Gastrocnemius medialis (tissue), 4 donors: ENCODE results near the gene ZNF516. TPM values are rescaled to one million over a fixed set of nuclear protein-coding genes. Genes with fewer than 3 reads are reported as not detected.

Experiments used
- ATAC-seq, 2 donors: fragments of 150-250 bp; one replicate each; pipeline ENCODE4 v1.9.1; 2016
- DNase-seq, 2 donors: peaks; one replicate each; pipeline ENCODE4 v3.0.0-alpha.2; 2019
- H3K27ac ChIP-seq, 4 donors: fragments of 200-600 bp; sonication (generic); 1 replicate in 1 of 4; 2 replicates in 3 of 4; pipeline ENCODE4 v1.5.1; 2016 to 2018; ENCODE audit warnings: mild to moderate bottlenecking in 2 of 4, moderate library complexity in 1 of 4
- H3K27me3 ChIP-seq, 3 donors: fragments of 200-600 bp; sonication (generic) in 2 of 3; 1 replicate in 1 of 3; 2 replicates in 2 of 3; pipeline versions ENCODE4 v1.5.1 to v1.6.0; 2016 to 2019; ENCODE audit warnings: mild to moderate bottlenecking in 1 of 3, moderate library complexity in 1 of 3
- H3K36me3 ChIP-seq, 2 donors: fragments of 200-600 bp; sonication (generic) in 1 of 2; one replicate each; pipeline ENCODE4 v1.5.1; 2017 to 2018
- H3K4me1 ChIP-seq, 2 donors: fragments of 200-600 bp; sonication (generic) in 1 of 2; one replicate each; pipeline ENCODE4 v1.5.1; 2016 to 2017; ENCODE audit warnings: mild to moderate bottlenecking in 2 of 2
- H3K4me3 ChIP-seq, 4 donors: fragments of 200-600 bp; sonication (generic) in 3 of 4; 1 replicate in 1 of 4; 2 replicates in 3 of 4; pipeline ENCODE4 v1.5.1; 2016 to 2019; ENCODE audit warnings: mild to moderate bottlenecking in 2 of 4
- H3K9me3 ChIP-seq, 3 donors: fragments of 200-600 bp; sonication (generic) in 2 of 3; 1 replicate in 1 of 3; 2 replicates in 2 of 3; pipeline ENCODE4 v1.5.1; 2016 to 2019
- CTCF ChIP-seq, 5 experiments: fragments of 450-650 bp in 3 of 5; fragments of 200-600 bp in 2 of 5; sonication (generic) in 2 of 5; IDR thresholded peaks in 4 of 5; conservative IDR thresholded peaks in 1 of 5; 1 replicate in 4 of 5; 2 replicates in 1 of 5; pipeline ENCODE4 v1.5.1; 2016 to 2019; ENCODE audit warnings: antibody characterized with exemption in 5 of 5, mild to moderate bottlenecking in 3 of 5, moderate library complexity in 3 of 5
- POLR2A ChIP-seq, 2 donors: fragments of 450-650 bp; IDR thresholded peaks; one replicate each; pipeline ENCODE4 v1.6.1; 2017; ENCODE audit warnings: antibody characterized with exemption in 2 of 2, mild to moderate bottlenecking in 2 of 2, moderate library complexity in 2 of 2
- in situ Hi-C, 4 donors: fragments of 200-750 bp; cut with MboI; loops; one replicate each; pipeline versions ENCODE4 v1.15.0 to v1.8.0; 2017; ENCODE audit warnings: low sequenced_read_pairs in 4 of 4
- intact Hi-C: fragments of 100-400 bp; cut with DNase I; formaldehyde crosslinking; loops from one replicate; pipeline ENCODE4 v1.15.1; 2023; ENCODE audit warnings: low total_unique reads
- total RNA-seq, 4 donors: library from RNA; depleted of rRNA; stranded (reverse); fragments of >200 nt; gene quantifications; one replicate each; pipeline versions ENCODE4 v1.1.0 to v1.2.3, GENCODE V29; 2016

Gene ZNF516
- total RNA-seq, 4 donors from 2014 or later = 8.4 to 19.3 (median 12.4) TPM

- Histone ChIP-seq H3K9me3 (no peaks in the 10 kb centered on the region), H3K36me3 (no peaks in the 10 kb centered on the region), H3K4me1 (peaks cover 24 to 26% of the 10 kb centered on the region in 2 donors), H3K4me3 (no peak overlapping the region), H3K27me3 (no peaks in the 10 kb centered on the region), H3K27ac (no peak overlapping the region)
- DNase-seq (peak in 1 of 2 donors; percentile 3), ATAC-seq (no peak)
- intact Hi-C loops = no loop called here
- TF ChIP-seq POLR2A (IDR thresholded peaks at IDR 0.05) = no peak
- no peak for TF ChIP-seq CTCF (IDR thresholded peaks at IDR 0.05 in 4 of 5, conservative IDR thresholded peaks at IDR 0.05 in 1 of 5)
- in situ Hi-C loops = no loop called here
Measured at GRCh38 chr18:76392349-76392748, 102.7 kb downstream of the ZNF516 start.

GRCh38 chr18:76391746-76392145 lies 103.3 kb downstream of the ZNF516 start:
- no peaks in the 10 kb centered on the region for H3K9me3 ChIP-seq
- no peak for ATAC-seq
- intact Hi-C loops = no loop called here
- H3K27ac ChIP-seq = no peak overlapping the region
- H3K4me1 ChIP-seq = peaks cover 24 to 26% of the 10 kb centered on the region in 2 donors
- no peak for TF ChIP-seq CTCF (IDR thresholded peaks at IDR 0.05 in 4 of 5, conservative IDR thresholded peaks at IDR 0.05 in 1 of 5)
- no peak for TF ChIP-seq POLR2A (IDR thresholded peaks at IDR 0.05)
- no peak overlapping the region for H3K4me3 ChIP-seq
- H3K36me3 ChIP-seq = no peaks in the 10 kb centered on the region
- H3K27me3 ChIP-seq = no peaks in the 10 kb centered on the region
- in situ Hi-C loops = no loop called here
- peak in 1 of 2 donors; percentile 4 for DNase-seq

- no peak overlapping the region for H3K27ac ChIP-seq
- no peak for DNase-seq
- no peak for TF ChIP-seq CTCF (IDR thresholded peaks at IDR 0.05 in 4 of 5, conservative IDR thresholded peaks at IDR 0.05 in 1 of 5)
- TF ChIP-seq POLR2A (IDR thresholded peaks at IDR 0.05) = no peak
- no peaks in the 10 kb centered on the region for H3K27me3 ChIP-seq
- intact Hi-C loops = no loop called here
- no peaks in the 10 kb centered on the region for H3K9me3 ChIP-seq
- in situ Hi-C loops = no loop called here
- H3K4me3 ChIP-seq = no peak overlapping the region
- H3K36me3 ChIP-seq = no peaks in the 10 kb centered on the region
- H3K4me1 ChIP-seq = peaks cover 24 to 26% of the 10 kb centered on the region in 2 donors
- no peak for ATAC-seq
Measured at GRCh38 chr18:76391038-76391437, 104.0 kb downstream of the ZNF516 start.

- peaks cover 24 to 26% of the 10 kb centered on the region in 2 donors for H3K4me1 ChIP-seq
- H3K36me3 ChIP-seq = no peaks in the 10 kb centered on the region
- intact Hi-C loops = no loop called here
- TF ChIP-seq POLR2A (IDR thresholded peaks at IDR 0.05) (no peak), CTCF (IDR thresholded peaks at IDR 0.05 in 4 of 5, conservative IDR thresholded peaks at IDR 0.05 in 1 of 5) (no peak)
- H3K9me3 ChIP-seq = no peaks in the 10 kb centered on the region
- no peaks in the 10 kb centered on the region for H3K27me3 ChIP-seq
- H3K27ac ChIP-seq = no peak overlapping the region
- ATAC-seq (no peak), DNase-seq (no peak)
- in situ Hi-C loops = no loop called here
- no peak overlapping the region for H3K4me3 ChIP-seq
Measured at GRCh38 chr18:76390452-76391035, 104.5 kb downstream of the ZNF516 start.

GRCh38 chr18:76389716-76390115 lies 105.3 kb downstream of the ZNF516 start:
- ATAC-seq (no peak), DNase-seq (no peak)
- Histone ChIP-seq H3K27ac (no peak overlapping the region), H3K9me3 (no peaks in the 10 kb centered on the region), H3K4me1 (peaks cover 24 to 26% of the 10 kb centered on the region in 2 donors), H3K36me3 (no peaks in the 10 kb centered on the region), H3K4me3 (no peak overlapping the region), H3K27me3 (no peaks in the 10 kb centered on the region)
- TF ChIP-seq CTCF (IDR thresholded peaks at IDR 0.05 in 4 of 5, conservative IDR thresholded peaks at IDR 0.05 in 1 of 5) (no peak), POLR2A (IDR thresholded peaks at IDR 0.05) (no peak)
- in situ Hi-C loops (no loop called here), intact Hi-C loops (no loop called here)
